GM18867 (cell line): ENCODE results near the gene SUN1.

ENCODE experiments used
- ATAC-seq: cut with Tn5 transposase; IDR thresholded peaks from one replicate; pipeline ENCODE4 v1.9.1; 2021; ENCODE audit warnings: mild to moderate bottlenecking, moderate library complexity; ENCODE audit not compliant: unreplicated experiment

The SUN1 gene

GRCh38 chr7:889025-889390 is 56.7 kb downstream of the SUN1 start:
- no peak for ATAC-seq

- no peak for ATAC-seq
These were observed 57.1 kb downstream of the SUN1 start for GRCh38 chr7:889391-889790.

- ATAC-seq: no peak
These were observed 58.6 kb downstream of the SUN1 start for GRCh38 chr7:890868-891267.

GRCh38 chr7:891291-891690 is 59.0 kb downstream of the SUN1 start:
- no peak for ATAC-seq

GRCh38 chr7:891805-892204 is 59.5 kb downstream of the SUN1 start:
- ATAC-seq: no peak

GRCh38 chr7:892648-893593 is 60.6 kb downstream of the SUN1 start:
- ATAC-seq: no peak

- ATAC-seq: no peak
These were observed 61.4 kb downstream of the SUN1 start for GRCh38 chr7:893686-894085.

- no peak for ATAC-seq
These were observed 62.0 kb downstream of the SUN1 start for GRCh38 chr7:894164-894867.

GRCh38 chr7:894927-895450 is 62.7 kb downstream of the SUN1 start:
- ATAC-seq: no peak

- no peak for ATAC-seq
These were observed 63.3 kb downstream of the SUN1 start for GRCh38 chr7:895451-896052.

- no peak for ATAC-seq
These were observed 64.2 kb downstream of the SUN1 start for GRCh38 chr7:896346-897075.

GRCh38 chr7:897086-897485 is 64.8 kb downstream of the SUN1 start:
- no peak for ATAC-seq

- ATAC-seq: no peak
These were observed 65.6 kb downstream of the SUN1 start for GRCh38 chr7:897771-898376.

GRCh38 chr7:898460-898854 is 66.2 kb downstream of the SUN1 start:
- no peak for ATAC-seq

- no peak for ATAC-seq
These were observed 66.8 kb downstream of the SUN1 start for GRCh38 chr7:898855-899681.

- no peak for ATAC-seq
These were observed 67.5 kb downstream of the SUN1 start for GRCh38 chr7:899806-900205.

GRCh38 chr7:900331-901040 is 68.2 kb downstream of the SUN1 start:
- ATAC-seq: no peak

GRCh38 chr7:901041-901387 is 68.7 kb downstream of the SUN1 start:
- ATAC-seq: no peak
